ENCODE results near the gene CPXM2. TPM values are rescaled to one million over a fixed set of nuclear protein-coding genes. Genes with fewer than 3 reads are reported as not detected.

Gene CPXM2
- polyA plus RNA-seq, 3 donors: not detected

DNA sequence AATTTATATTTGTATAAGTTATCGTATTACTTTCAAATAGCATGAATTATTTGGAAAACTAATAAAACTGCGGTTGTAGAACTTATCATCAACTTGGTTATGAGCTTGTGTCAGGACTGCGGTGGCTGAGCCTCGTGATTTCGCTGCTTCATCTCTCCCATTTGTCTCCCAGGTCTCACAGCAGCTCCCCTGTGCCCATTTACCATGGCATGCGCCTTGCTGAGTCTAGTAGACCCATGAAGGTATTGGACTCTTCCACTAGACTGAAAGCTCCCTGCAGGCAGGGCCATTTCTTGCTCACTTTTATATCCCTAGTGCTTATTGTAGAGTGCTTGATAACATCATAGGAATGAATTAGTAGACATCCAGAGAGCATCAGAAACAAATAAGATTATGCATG is 53.9 kb downstream of the CPXM2 start:
- H3K4me3 Mint-ChIP-seq: no peak overlapping the region
- WGBS (ENCODE audit: insufficient coverage): 80% methylated on average over 4 of the region's 6 CpGs
- H3K9me3 Mint-ChIP-seq: peaks cover 0 to 1% (median 0%) of the 10 kb centered on the region in 7 donors
- Histone ChIP-seq H2AFZ (ENCODE audit: insufficient read depth, low read depth, low read length, poor library complexity, severe bottlenecking) (no peak overlapping the region), H3K4me3 (replicated peaks in 1 of 3; ENCODE audit: low read depth in 2 of 3, low read length in 3 of 3) (no peak overlapping the region), H3K4me2 (replicated peaks; ENCODE audit: extremely low read depth, low read length, poor library complexity, severe bottlenecking) (no peak overlapping the region), H3K9me3 (replicated peaks in 1 of 2; ENCODE audit: control insufficient read depth in 1 of 2, insufficient read depth in 1 of 2, low read length in 2 of 2) (no peaks in the 10 kb centered on the region), H4K20me1 (ENCODE audit: insufficient read depth, low read length) (no peaks in the 10 kb centered on the region), H3K27ac (ENCODE audit: low read depth in 1 of 2, low read length in 2 of 2) (no peak overlapping the region), H3K4me1 (ENCODE audit: control insufficient read depth in 1 of 2, insufficient read depth in 2 of 2, low read length in 2 of 2) (no peaks in the 10 kb centered on the region), H3K9ac (ENCODE audit: insufficient read depth, low read length, poor library complexity, severe bottlenecking) (no peak overlapping the region), H3K36me3 (replicated peaks in 1 of 2; ENCODE audit: control insufficient read depth in 1 of 2, insufficient read depth in 2 of 2, low read length in 2 of 2) (no peaks in the 10 kb centered on the region), H3K27me3 (ENCODE audit: control insufficient read depth in 2 of 2, insufficient read depth in 2 of 2, low read length in 2 of 2) (no peaks in the 10 kb centered on the region), H3K79me2 (ENCODE audit: insufficient read depth, low read length) (no peaks in the 10 kb centered on the region)
- TF ChIP-seq, protein P1, sequence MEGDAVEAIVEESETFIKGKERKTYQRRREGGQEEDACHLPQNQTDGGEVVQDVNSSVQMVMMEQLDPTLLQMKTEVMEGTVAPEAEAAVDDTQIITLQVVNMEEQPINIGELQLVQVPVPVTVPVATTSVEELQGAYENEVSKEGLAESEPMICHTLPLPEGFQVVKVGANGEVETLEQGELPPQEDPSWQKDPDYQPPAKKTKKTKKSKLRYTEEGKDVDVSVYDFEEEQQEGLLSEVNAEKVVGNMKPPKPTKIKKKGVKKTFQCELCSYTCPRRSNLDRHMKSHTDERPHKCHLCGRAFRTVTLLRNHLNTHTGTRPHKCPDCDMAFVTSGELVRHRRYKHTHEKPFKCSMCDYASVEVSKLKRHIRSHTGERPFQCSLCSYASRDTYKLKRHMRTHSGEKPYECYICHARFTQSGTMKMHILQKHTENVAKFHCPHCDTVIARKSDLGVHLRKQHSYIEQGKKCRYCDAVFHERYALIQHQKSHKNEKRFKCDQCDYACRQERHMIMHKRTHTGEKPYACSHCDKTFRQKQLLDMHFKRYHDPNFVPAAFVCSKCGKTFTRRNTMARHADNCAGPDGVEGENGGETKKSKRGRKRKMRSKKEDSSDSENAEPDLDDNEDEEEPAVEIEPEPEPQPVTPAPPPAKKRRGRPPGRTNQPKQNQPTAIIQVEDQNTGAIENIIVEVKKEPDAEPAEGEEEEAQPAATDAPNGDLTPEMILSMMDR (IDR thresholded peaks at IDR 0.05): no peak
- no peaks in the 10 kb centered on the region for H3K36me3 Mint-ChIP-seq
- intact Hi-C loops (cut with micrococcal nuclease): no loop called here
- no peak for DNase-seq
- H3K4me1 Mint-ChIP-seq: no peaks in the 10 kb centered on the region
- H3K27ac Mint-ChIP-seq: no peak overlapping the region
- peaks cover 10 to 15% (median 12%) of the 10 kb centered on the region in 3 donors for H3K27me3 Mint-ChIP-seq (ENCODE audit: low read depth in 3 of 3)

DNA sequence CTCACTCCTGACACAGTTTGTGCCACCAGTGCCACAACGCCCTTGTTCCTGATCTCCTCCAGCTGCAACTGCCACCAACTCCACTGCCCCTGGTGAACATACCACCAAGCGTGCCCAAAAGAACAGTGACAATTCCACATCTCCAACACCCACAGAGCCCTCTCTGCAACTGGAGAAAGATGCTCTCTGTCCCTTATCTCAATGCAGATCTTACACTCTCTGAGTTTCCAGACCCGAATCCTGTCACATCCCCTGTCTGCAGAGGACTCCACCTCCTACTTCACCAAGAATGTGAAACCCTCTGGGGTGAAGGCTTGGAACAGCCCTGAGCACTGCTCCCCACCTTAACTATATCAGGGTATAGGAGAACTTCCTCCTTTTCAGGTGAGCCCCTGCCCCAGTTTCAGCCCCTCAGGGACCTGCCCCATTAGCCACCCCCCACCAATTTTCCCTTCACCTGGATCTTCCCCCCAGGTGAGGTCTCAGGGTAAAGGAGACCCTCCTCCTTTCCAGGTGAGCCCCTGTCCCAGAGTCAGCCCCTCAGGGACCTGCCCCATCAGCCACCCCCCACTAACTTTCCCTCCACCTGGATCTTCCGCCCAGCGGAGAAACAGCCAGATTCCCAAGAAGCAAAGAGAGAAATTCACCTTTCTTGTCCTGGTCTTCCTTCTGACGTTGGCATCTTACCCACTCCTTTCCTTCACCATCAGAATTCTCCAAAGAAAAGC is 55.0 kb downstream of the CPXM2 start:
- Mint-ChIP-seq H3K9me3 (peaks cover 0 to 1% (median 0%) of the 10 kb centered on the region in 7 donors), H3K4me3 (no peak overlapping the region), H3K27ac (no peak overlapping the region), H3K36me3 (no peaks in the 10 kb centered on the region), H3K4me1 (no peaks in the 10 kb centered on the region), H3K27me3 (ENCODE audit: low read depth in 3 of 3) (peaks cover 5 to 13% (median 12%) of the 10 kb centered on the region in 3 donors)
- Histone ChIP-seq H2AFZ (ENCODE audit: insufficient read depth, low read depth, low read length, poor library complexity, severe bottlenecking) (no peak overlapping the region), H3K36me3 (replicated peaks in 1 of 2; ENCODE audit: control insufficient read depth in 1 of 2, insufficient read depth in 2 of 2, low read length in 2 of 2) (no peaks in the 10 kb centered on the region), H3K79me2 (ENCODE audit: insufficient read depth, low read length) (no peaks in the 10 kb centered on the region), H3K4me1 (ENCODE audit: control insufficient read depth in 1 of 2, insufficient read depth in 2 of 2, low read length in 2 of 2) (no peaks in the 10 kb centered on the region), H3K9me3 (replicated peaks in 1 of 2; ENCODE audit: control insufficient read depth in 1 of 2, insufficient read depth in 1 of 2, low read length in 2 of 2) (no peaks in the 10 kb centered on the region), H3K27ac (ENCODE audit: low read depth in 1 of 2, low read length in 2 of 2) (no peak overlapping the region), H3K4me3 (replicated peaks in 1 of 3; ENCODE audit: low read depth in 2 of 3, low read length in 3 of 3) (no peak overlapping the region), H4K20me1 (ENCODE audit: insufficient read depth, low read length) (no peaks in the 10 kb centered on the region), H3K9ac (ENCODE audit: insufficient read depth, low read length, poor library complexity, severe bottlenecking) (no peak overlapping the region), H3K27me3 (ENCODE audit: control insufficient read depth in 2 of 2, insufficient read depth in 2 of 2, low read length in 2 of 2) (no peaks in the 10 kb centered on the region), H3K4me2 (replicated peaks; ENCODE audit: extremely low read depth, low read length, poor library complexity, severe bottlenecking) (no peak overlapping the region)
- TF ChIP-seq, protein P1 (IDR thresholded peaks at IDR 0.05): no peak
- DNase-seq: no peak
- intact Hi-C loops (cut with micrococcal nuclease): no loop called here
- 72% methylated on average over 5 of the region's 6 CpGs for WGBS (ENCODE audit: insufficient coverage)
